ENCODE results near the gene ASAP2.

GRCh38 chr2:9169349-9170107 lies 37.1 kb upstream of the ASAP2 start:
- TF ChIP-seq CTCF (IDR thresholded peaks at IDR 0.05) (no peak), EP300 (IDR thresholded peaks at IDR 0.05; ENCODE audit: low read depth) (no peak), POLR2A (IDR thresholded peaks at IDR 0.05) (no peak)

All from transverse colon (tissue), 3 donors.